GM19455 (cell line): ENCODE measurements around the gene TMEM63A.
"Not testable (repeated sequence)": the region's sequence is repeated elsewhere in the genome, so short reads cannot be mapped to it uniquely, and the experiment has no call there.

ENCODE experiments used
- ATAC-seq: cut with Tn5 transposase; IDR thresholded peaks from one replicate; pipeline ENCODE4 v1.9.1; 2021; ENCODE audit not compliant: unreplicated experiment

The TMEM63A gene

DNA sequence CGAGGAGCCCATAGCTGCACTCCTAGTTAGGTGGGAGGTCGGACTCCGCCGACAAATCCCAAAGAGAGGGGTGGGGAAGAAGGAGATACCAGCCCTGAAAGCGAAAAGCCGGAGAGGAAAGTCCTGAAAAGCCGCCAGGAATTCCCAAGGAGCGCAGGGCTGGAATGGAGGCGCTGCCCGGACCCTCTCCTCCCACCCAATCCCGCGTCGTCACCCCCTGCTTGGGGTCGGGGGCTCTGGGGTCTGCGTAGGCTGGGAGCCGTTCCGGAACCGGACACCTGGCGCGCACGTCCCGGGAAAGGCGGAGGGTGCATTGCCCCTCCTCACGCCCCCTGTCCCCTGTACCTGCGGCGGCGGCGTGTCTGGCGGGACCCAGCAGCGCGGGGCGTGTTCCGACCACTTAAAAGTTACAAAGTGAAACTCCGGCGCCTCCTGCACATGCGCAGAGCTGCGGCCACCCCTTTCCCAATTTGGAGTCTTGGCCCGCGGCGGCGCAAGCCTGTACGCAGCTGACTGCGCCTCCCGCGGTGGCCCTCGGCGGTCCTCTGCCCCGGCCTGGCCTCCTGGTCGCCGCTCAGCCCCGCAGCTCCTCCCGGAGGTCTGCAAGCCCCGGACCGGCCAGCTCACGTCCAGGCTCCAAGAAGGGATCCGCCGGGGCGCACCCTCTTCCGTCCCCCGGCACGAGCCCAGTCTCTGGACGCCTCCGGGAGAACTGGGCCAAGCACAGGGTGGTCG lies at the start of gene TMEM63A:
Gene TMEM63A (minus strand): TSS at position 422 of the 735 bp plus-strand sequence. CDS start 4,800 bp downstream, outside the sequence.
- peak; percentile 79 for ATAC-seq

- no peak for ATAC-seq
These were observed 49.3 kb upstream of the TMEM63A start for GRCh38 chr1:225931270-225932136.

GRCh38 chr1:225930566-225930965 lies 48.4 kb upstream of the TMEM63A start:
- ATAC-seq, result no peak

- not testable (repeated sequence) for ATAC-seq
These were observed 47.3 kb upstream of the TMEM63A start for GRCh38 chr1:225929462-225929861.

GRCh38 chr1:225928186-225929175 lies 46.3 kb upstream of the TMEM63A start:
- ATAC-seq, result no peak

DNA sequence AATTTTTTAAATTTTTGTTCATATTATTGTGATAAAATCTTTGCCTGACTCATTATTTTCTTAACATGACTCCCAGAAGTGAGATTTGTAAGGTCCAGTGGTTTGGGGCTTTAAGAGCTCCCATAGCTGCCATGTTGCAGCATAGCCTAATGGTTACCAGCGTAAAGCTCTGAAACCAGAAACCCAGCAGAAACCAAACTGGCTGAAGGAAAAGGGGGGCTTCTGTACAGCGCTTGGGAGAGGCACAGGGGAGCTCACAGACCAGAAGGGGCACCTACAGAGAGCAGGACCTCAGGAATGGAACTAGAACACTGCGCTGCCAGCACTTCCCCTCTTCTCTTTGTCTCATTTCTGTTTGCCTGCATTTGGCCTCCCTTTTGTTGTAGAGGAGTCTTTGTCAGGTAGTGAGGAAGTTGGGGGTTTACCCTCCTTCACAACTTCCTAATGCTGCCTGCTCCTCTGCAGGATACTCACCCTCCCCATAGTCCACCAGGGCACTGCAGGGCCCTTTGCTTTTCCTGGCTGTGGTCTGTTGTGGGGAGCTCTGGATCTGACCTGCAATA lies 44.5 kb upstream of the TMEM63A start:
- no peak for ATAC-seq

GRCh38 chr1:225923692-225924555 lies 41.7 kb upstream of the TMEM63A start, which contains the start of gene PYCR2:
TSS of gene PYCR2 (minus strand) at chr1:225924250. CDS start at chr1:225924110, 140 bp downstream.
- peak; percentile 98 for ATAC-seq

DNA sequence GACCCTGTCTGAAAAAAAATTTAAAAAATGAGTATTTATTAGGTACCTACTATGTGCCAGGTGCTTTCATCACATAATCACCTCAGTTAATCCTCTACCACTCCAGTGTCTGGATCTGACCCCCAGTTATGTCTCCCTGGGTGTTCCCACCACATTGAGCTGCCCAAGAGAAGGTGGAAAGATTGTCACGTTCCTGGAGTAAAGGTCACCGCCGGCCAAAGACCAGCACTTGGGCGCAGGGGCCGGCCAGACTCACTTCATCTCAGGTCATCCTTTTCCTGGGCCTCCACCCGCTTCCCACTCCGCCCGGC lies 41.2 kb upstream of the TMEM63A start:
- no peak for ATAC-seq

GRCh38 chr1:225921734-225922709 lies 39.8 kb upstream of the TMEM63A start:
- ATAC-seq, result no peak

- ATAC-seq, result no peak
These were observed 37.7 kb upstream of the TMEM63A start for GRCh38 chr1:225919906-225920305.

- ATAC-seq, result no peak
These were observed 36.1 kb upstream of the TMEM63A start for GRCh38 chr1:225918280-225918679.

GRCh38 chr1:225917536-225917935 lies 35.4 kb upstream of the TMEM63A start:
- ATAC-seq, result no peak

DNA sequence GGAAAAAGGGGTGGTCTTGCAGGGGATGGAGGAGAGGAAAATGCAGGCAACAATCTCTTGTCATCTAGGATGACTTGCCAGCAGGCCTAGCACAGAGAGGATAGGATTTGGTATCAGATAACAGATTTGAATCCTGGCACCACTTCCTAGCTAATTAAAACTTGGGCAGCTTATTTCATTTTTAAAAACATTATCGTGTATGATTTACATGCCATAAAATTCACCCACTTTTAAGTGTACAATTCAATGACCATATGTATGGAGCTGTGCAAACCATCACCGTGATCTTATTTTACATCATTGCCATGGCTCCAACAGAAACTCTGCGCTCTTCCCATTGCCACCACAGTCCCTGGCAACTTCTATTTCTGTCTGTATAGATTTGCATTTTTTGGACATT lies 34.9 kb upstream of the TMEM63A start:
- no peak for ATAC-seq

DNA sequence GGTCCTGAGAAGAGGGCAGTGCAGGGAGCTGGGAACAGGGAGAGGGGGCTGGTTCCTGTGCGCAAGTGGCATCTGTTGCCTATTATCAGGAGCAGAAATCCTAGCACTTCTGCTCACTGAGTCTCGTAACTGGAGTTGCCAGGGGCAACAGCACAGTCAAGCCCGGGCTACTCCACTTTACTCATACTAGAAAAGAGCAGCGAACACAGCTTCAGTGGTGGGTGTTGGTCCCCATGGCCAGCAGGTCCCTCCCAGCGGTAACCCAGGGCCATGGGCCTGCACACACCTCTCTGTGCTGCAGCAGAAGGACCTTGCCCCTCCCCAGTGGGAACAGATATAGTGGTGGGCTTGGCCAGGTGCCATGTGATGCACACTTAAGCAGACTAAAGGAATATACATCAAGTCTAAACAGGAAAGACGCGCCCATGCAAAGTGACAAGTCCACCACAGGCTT lies 33.4 kb upstream of the TMEM63A start:
- no peak for ATAC-seq

GRCh38 chr1:225914947-225915346 lies 32.8 kb upstream of the TMEM63A start:
- no peak for ATAC-seq

DNA sequence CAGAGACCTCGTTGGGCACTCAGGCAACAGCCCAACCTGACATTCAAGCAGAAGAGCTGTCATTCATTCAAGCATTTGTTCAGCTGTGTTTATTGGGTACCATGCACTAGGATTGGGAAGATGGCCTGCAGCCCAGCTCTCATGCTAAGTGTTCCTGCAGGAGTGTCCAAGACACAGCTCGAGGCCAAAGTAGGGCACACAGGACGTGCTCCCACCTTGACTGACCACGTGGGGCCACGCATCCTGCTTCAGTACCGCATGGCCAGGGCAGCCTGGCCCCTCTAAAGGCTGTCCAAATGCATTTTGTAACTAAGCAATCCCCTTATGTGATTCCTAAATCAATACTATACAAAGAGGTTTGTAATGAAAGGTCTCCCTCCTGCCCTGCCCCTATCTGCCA lies 32.2 kb upstream of the TMEM63A start:
- ATAC-seq, result no peak

- ATAC-seq, result peak; percentile 87
These were observed 29.3 kb upstream of the TMEM63A start for GRCh38 chr1:225911191-225912130.
